GM19455 (cell line): ENCODE measurements around the gene NAA20.

Experiments used
- ATAC-seq: cut with Tn5 transposase; IDR thresholded peaks from one replicate; pipeline ENCODE4 v1.9.1; 2021; ENCODE audit not compliant: unreplicated experiment

Gene NAA20

DNA sequence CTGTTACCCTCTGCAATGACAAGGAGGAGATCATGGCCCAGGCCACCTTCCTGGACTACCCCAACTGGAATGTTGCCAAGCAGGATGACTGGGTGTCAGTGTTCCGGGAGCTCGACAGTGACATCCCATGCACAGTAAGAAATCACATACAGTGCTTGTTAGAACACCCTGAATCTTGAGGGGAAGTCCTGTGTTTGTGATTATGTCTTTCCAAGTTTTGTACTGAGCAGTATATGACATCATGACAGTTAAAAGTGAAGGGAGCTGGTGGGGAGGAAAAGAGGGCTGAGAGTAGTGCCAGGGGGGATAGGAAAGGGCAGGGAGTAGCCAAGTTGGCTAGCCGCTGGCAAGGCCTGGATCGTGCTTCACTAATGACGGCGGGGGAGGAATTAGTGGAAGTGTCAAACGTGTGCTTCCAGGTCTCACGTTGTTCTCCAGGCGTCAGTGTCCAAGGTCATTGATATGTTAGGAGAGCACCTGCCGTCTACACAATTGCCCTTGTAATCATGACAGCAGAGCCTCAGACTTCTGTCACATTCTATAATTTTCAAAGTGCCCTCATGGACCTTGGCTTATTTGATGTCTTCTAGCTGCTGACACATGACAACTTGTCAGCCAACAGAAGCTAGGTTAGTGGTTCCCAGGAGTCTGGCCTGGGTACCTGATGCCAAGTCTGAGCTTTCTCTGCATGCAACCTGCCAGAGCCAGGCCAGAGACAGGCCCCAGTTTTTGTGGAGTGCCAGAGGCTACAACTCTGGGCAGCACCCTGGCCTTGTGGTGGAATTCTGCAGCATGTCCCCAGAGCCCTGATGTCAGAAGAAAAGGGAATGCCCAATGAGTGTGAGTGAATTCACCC lies 53.9 kb downstream of the NAA20 start:
- no peak for ATAC-seq

DNA sequence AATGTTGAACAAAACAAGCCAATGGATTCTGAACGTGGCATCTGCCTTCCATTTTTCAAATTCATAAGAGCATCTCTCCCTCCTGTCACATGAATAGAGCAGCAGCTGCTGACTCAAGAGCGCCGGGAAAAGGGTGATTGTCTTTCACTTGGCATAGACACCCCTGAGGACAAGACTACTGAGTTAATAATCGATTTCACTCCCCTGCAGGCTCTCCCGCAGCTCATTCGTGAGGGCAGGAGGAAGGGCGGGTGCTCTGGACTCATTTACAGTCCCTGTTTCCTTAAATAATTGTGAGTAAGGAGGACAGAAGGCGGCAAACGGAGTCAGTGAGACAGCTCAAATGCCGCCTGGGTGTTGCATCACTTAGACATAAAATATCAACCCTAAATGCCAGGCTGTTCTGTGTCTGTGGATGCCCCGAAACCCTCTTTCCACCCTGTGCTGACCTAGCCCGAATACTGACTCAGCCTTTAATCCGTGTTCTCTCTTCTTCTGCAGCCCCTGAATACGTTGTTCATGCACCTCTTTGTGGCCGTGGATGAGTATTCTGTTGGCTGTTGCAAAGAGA lies 56.7 kb downstream of the NAA20 start:
- ATAC-seq: no peak

DNA sequence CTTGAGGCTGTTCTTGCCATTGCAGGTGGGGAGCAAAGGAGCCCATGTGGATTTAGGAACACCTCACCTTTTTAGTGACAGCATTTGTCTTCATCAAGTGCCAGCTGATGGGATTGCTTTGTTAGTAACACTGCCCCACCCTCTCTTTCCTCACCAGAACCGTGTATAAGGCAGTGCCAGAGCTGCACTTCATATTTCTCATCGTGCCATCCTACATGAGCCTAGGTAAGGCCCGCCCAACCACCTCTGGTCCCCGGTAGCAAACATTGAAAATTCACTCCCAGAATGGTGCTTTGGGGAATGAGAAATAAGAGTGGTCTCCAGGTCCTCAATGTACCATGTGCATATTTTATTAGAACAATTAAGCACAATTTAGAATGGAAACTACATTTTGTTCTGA lies 57.9 kb downstream of the NAA20 start:
- ATAC-seq: no peak

DNA sequence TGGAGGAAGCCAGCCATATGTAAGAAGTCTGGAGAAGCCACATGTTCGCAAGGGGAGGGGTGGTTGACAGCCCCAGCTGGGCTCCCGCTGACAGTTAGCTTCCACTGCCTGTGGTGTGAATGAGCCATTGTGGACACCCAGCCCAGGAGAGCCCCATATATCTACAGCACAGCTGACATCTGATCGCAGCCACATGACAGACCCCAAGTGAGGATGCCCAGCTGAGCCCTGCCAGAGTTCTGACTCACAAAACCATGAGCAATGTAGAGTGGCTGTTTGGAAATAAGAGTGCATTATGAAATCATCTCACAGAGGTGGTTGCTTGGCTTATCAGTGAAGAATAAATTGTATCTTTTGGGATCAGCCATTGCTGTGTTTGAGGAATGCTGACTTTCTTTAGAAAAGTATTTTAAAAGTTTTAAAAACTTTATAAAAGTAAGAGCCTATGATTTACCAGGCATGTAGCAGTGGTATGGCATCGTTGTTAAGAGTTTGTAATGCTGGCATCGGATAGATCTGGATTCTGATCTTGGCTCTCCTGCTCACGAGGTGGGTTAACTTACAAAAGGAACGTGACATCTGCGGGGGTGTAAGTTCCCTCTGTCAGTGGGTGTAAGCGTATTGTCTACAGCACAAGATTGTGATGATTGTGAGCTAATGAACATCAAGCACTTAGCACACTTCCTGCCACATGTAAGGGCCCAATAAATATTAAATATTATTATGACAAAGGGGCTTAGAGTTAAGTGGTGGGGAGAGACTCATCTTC lies 59.3 kb downstream of the NAA20 start:
- ATAC-seq: no peak

DNA sequence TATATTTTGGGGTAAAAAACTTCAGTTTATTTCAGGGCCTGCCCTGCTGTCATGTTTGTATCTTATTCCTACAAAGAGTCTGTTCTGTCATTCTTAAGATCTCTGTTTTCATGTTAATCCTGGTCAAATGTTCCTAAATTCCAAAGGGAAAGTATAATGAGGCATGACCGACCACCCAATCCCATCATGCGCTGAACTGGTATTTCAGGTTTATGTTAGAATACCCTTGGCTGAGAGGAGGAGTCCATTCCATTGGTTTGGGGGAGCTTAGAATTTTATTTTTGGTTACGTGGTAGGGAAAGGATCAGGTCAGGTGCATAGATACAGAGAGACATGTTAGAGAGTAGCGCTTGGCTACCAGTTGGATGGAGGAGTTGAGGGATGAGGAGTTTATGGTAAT lies 60.9 kb downstream of the NAA20 start:
- no peak for ATAC-seq

DNA sequence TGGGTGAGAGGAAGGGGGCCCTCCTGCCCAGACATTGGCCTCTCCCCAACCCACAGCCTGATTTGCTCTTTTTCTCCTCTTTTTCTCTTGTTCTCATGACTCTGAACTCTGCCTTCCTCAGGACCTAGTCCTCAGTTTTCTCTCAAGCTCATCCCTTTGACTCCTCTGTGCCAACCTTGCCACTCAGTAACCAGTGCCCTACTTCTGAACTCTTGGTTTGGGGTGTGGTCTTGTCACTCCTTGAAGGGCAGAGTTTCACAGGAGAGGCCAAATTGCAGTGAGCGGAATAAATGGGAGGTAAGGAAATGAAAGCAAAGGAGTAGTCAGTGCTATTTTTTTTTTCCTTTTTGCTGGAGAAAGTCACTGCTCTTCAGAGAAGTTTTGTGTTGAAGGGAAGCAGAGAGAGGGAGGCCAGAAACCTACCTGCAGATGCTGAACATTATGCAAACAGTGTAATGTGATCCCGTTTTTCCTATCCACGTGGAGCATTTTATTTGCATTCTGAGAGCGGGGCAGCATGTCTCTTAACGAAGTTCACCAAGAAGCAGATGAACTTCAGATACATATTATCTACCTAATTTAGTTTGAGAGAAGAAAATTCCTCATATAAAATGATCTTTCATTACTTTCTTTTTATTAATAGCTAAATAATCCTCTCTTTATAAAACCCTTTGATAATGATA lies 62.1 kb downstream of the NAA20 start:
- ATAC-seq: no peak
